IMR-90 (cell line): ENCODE data around the gene ABCB4. TPM values are rescaled to one million over a fixed set of nuclear protein-coding genes. Genes with fewer than 3 reads are reported as not detected.

Experiments used
- ATAC-seq: fragments of 200-7000 bp; cut with Tn5 transposase; 2 replicates; pipeline ENCODE4 v1.9.1; 2020; ENCODE audit warnings: low read depth, mild to moderate bottlenecking, moderate library complexity
- BruUV-seq: library from RNA; stranded (reverse); fragments of 400-500 nt; replicated peaks from 2 replicates; lab custom pipeline; 2021; lab: Mats Ljungman, UMichigan
- CTCF ChIA-PET: fragments of 300-600 bp; formaldehyde crosslinking; extraction: SDS; loops from one replicate; lab custom pipeline; 2021; ENCODE audit warnings: antibody characterized with exemption; lab: Yijun Ruan, JAX
- POLR2A ChIA-PET: fragments of 300-600 bp; sonication (Branson Sonifier 250); formaldehyde crosslinking; loops from one replicate; lab custom pipeline; 2022; ENCODE audit warnings: antibody characterized with exemption; ENCODE audit not compliant: unreplicated experiment; lab: Charles Lee
- DNase-seq: peaks from one replicate; pipeline ENCODE4 v3.0.0; 2013
- H2AFZ ChIP-seq: replicated peaks from 2 replicates; pipeline ENCODE3; 2013; ENCODE audit warnings: low read length, mild to moderate bottlenecking; ENCODE audit not compliant: poor library complexity
- H2AK5ac ChIP-seq: 2 replicates; pipeline ENCODE4 v1.6.1; 2013; ENCODE audit warnings: low read depth, low read length, inconsistent platforms
- H2AK9ac ChIP-seq: replicated peaks from 2 replicates; pipeline ENCODE3; 2013; ENCODE audit warnings: mild to moderate bottlenecking, low read depth, low read length, moderate library complexity; ENCODE audit not compliant: poor library complexity
- H2BK120ac ChIP-seq: 2 replicates; pipeline ENCODE4 v1.6.1; 2013; ENCODE audit warnings: low read depth, low read length, inconsistent platforms
- H2BK15ac ChIP-seq: 3 replicates; pipeline ENCODE4 v1.6.1; 2013; ENCODE audit warnings: low read depth, low read length, inconsistent platforms
- H2BK20ac ChIP-seq: 2 replicates; pipeline ENCODE4 v1.6.1; 2013; ENCODE audit warnings: low read depth, mild to moderate bottlenecking, inconsistent platforms, low read length, moderate library complexity
- H2BK5ac ChIP-seq: 2 replicates; pipeline ENCODE4 v1.6.1; 2013; ENCODE audit warnings: mild to moderate bottlenecking, low read depth, low read length, inconsistent platforms; ENCODE audit not compliant: poor library complexity, severe bottlenecking
- H3K14ac ChIP-seq: replicated peaks from 2 replicates; pipeline ENCODE4 v1.6.1; 2013; ENCODE audit warnings: low read depth, low read length, inconsistent platforms
- H3K18ac ChIP-seq: 2 replicates; pipeline ENCODE4 v1.6.1; 2013; ENCODE audit warnings: low read depth, low read length, control low read depth
- H3K23ac ChIP-seq: 2 replicates; pipeline ENCODE4 v1.6.1; 2013; ENCODE audit warnings: low read depth, low read length, inconsistent platforms
- H3K27ac ChIP-seq: 2 replicates; pipeline ENCODE4 v1.5.1; 2013; ENCODE audit warnings: mild to moderate bottlenecking, control low read depth, low read length; ENCODE audit not compliant: insufficient read depth
- H3K27me3 ChIP-seq: 2 replicates; pipeline ENCODE4 v1.6.1; 2013; ENCODE audit warnings: low read length; ENCODE audit not compliant: control insufficient read depth, insufficient read depth
- H3K36me3 ChIP-seq: 2 replicates; pipeline ENCODE4 v1.6.1; 2013; ENCODE audit warnings: low read length, mixed read lengths; ENCODE audit not compliant: control insufficient read depth, insufficient read depth
- H3K4ac ChIP-seq: 2 replicates; pipeline ENCODE4 v1.6.1; 2013; ENCODE audit warnings: low read depth, low read length, inconsistent platforms
- H3K4me1 ChIP-seq: 2 replicates; pipeline ENCODE4 v1.6.1; 2013; ENCODE audit warnings: low read length, mixed read lengths; ENCODE audit not compliant: control insufficient read depth, insufficient read depth
- H3K4me2 ChIP-seq: 2 replicates; pipeline ENCODE4 v1.6.1; 2013; ENCODE audit warnings: low read depth, mild to moderate bottlenecking, control low read depth, low read length, moderate library complexity
- H3K4me3 ChIP-seq: 2 replicates; pipeline ENCODE4 v1.5.1; 2013; ENCODE audit warnings: low read depth, mild to moderate bottlenecking, control low read depth, low read length, moderate library complexity; ENCODE audit not compliant: insufficient read depth
- H3K56ac ChIP-seq: 2 replicates; pipeline ENCODE4 v1.6.1; 2013; ENCODE audit warnings: low read length, inconsistent platforms; ENCODE audit not compliant: insufficient read depth; ENCODE audit errors: extremely low read depth
- H3K79me1 ChIP-seq, 2 experiments: 2 replicates each; pipeline ENCODE4 v1.6.1; 2013; ENCODE audit warnings: low read length in 2 of 2, inconsistent platforms in 1 of 2, low read depth in 1 of 2
- H3K9ac ChIP-seq: 2 replicates; pipeline ENCODE4 v1.6.1; 2013; ENCODE audit warnings: low read depth, low read length, control low read depth
- H3K9me1 ChIP-seq: 2 replicates; pipeline ENCODE4 v1.6.1; 2013; ENCODE audit warnings: low read length, inconsistent platforms; ENCODE audit not compliant: insufficient read depth
- H3K9me3 ChIP-seq: 2 replicates; pipeline ENCODE4 v1.6.1; 2013; ENCODE audit warnings: low read length; ENCODE audit not compliant: control insufficient read depth, insufficient read depth
- H4K20me1 ChIP-seq: 2 replicates; pipeline ENCODE4 v1.6.1; 2013; ENCODE audit warnings: low read length, inconsistent platforms; ENCODE audit not compliant: insufficient read depth
- H4K5ac ChIP-seq: 2 replicates; pipeline ENCODE4 v1.6.1; 2013; ENCODE audit warnings: mild to moderate bottlenecking, low read depth, low read length, control low read depth
- H4K8ac ChIP-seq, 2 experiments: 2 replicates each; pipeline ENCODE4 v1.6.1; 2013; ENCODE audit warnings: low read depth in 2 of 2, low read length in 2 of 2, control low read depth in 1 of 2, inconsistent platforms in 1 of 2
- H4K91ac ChIP-seq: 2 replicates; pipeline ENCODE4 v1.6.1; 2013; ENCODE audit warnings: low read depth, low read length, inconsistent platforms; ENCODE audit not compliant: insufficient read depth
- BHLHE40 ChIP-seq: fragments of 150-350 bp; IDR thresholded peaks from 2 replicates; pipeline ENCODE4 v1.6.1; 2016; ENCODE audit warnings: mild to moderate bottlenecking, low read depth, low read length
- CEBPB ChIP-seq: IDR thresholded peaks from 2 replicates; pipeline ENCODE4 v1.6.1; 2012; ENCODE audit warnings: low read depth, low read length, improper control_type of control experiment
- CHD1 ChIP-seq: IDR thresholded peaks from 2 replicates; pipeline ENCODE4 v1.6.1; 2012; ENCODE audit warnings: low read depth, low read length, improper control_type of control experiment
- FOS ChIP-seq: fragments of 150-350 bp; IDR thresholded peaks from 2 replicates; pipeline ENCODE4 v1.6.1; 2016; ENCODE audit warnings: low read depth, low read length
- MAFK ChIP-seq: IDR thresholded peaks from 2 replicates; pipeline ENCODE4 v1.6.1; 2012; ENCODE audit warnings: low read depth, low read length, improper control_type of control experiment
- MAZ ChIP-seq: IDR thresholded peaks from 2 replicates; pipeline ENCODE4 v1.6.1; 2012; ENCODE audit warnings: low read depth, mild to moderate bottlenecking, low read length, improper control_type of control experiment, moderate library complexity, borderline replicate concordance
- MXI1 ChIP-seq: IDR thresholded peaks from 2 replicates; pipeline ENCODE4 v1.6.1; 2012; ENCODE audit warnings: low read depth, mild to moderate bottlenecking, low read length, moderate library complexity, borderline replicate concordance
- NFE2L2 ChIP-seq: fragments of 150-350 bp; IDR thresholded peaks from 2 replicates; pipeline ENCODE4 v1.6.1; 2016; ENCODE audit warnings: low read depth, mild to moderate bottlenecking, low read length
- POLR2A ChIP-seq: IDR thresholded peaks from 2 replicates; pipeline ENCODE4 v1.6.1; 2012; ENCODE audit warnings: mild to moderate bottlenecking, low read depth, low read length
- RAD21 ChIP-seq: IDR thresholded peaks from 2 replicates; pipeline ENCODE4 v1.6.1; 2012; ENCODE audit warnings: low read length, improper control_type of control experiment
- RCOR1 ChIP-seq: IDR thresholded peaks from 2 replicates; pipeline ENCODE4 v1.6.1; 2012; ENCODE audit warnings: mild to moderate bottlenecking, low read length, improper control_type of control experiment; ENCODE audit not compliant: insufficient replicate concordance
- RFX5 ChIP-seq: IDR thresholded peaks from 2 replicates; pipeline ENCODE4 v1.8.0; 2012; ENCODE audit warnings: low read depth, mild to moderate bottlenecking, low read length, moderate library complexity
- SMC3 ChIP-seq: fragments of 150-350 bp; IDR thresholded peaks from 2 replicates; pipeline ENCODE4 v1.6.1; 2016; ENCODE audit warnings: low read depth, mild to moderate bottlenecking, antibody characterized with exemption, low read length, moderate library complexity
- WGBS, 2 experiments: methylation state at CpG; one replicate each; pipeline versions ENCODE4 v1.1.5 to v1.1.7; 2013; ENCODE audit warnings: missing lambda C conversion rate in 2 of 2; ENCODE audit not compliant: insufficient read length in 1 of 2; ENCODE audit errors: extremely low coverage in 2 of 2; 5-methylcytosine and 5-hydroxymethylcytosine counted together
- dilution Hi-C: fragments of 300-500 bp; cut with HindIII; formaldehyde crosslinking; loops from one replicate; pipeline ENCODE4 v1.14.3; 2018; ENCODE audit warnings: low sequenced_read_pairs; ENCODE audit not compliant: unreplicated experiment
- in situ Hi-C: fragments of 300-500 bp; cut with MboI; formaldehyde crosslinking; loops from 3 replicates; pipeline ENCODE4 v1.14.3; 2019; ENCODE audit warnings: low sequenced_read_pairs, inconsistent platforms, mixed read lengths
- intact Hi-C: fragments of 100-400 bp; cut with micrococcal nuclease; formaldehyde crosslinking; loops from 2 replicates; pipeline ENCODE4 v1.10.0; 2022
- polyA plus RNA-seq, 3 experiments: library from polyadenylated mRNA; depleted of rRNA; stranded (reverse); fragments of >200 nt; gene quantifications; 2 replicates each; pipeline ENCODE4 v1.2.3, GENCODE V29; 2012; ENCODE audit warnings: low replicate concordance in 1 of 3
- total RNA-seq: library from RNA; depleted of rRNA; stranded (reverse); fragments of >200 nt; gene quantifications from 2 replicates; pipeline ENCODE4 v1.2.3, GENCODE V29; 2012
- TF ChIP-seq, protein P1 (sequence below): conservative IDR thresholded peaks from 2 replicates; pipeline ENCODE4 v1.5.1; 2012; ENCODE audit warnings: mild to moderate bottlenecking, low read depth, low read length, improper control_type of control experiment
- TF ChIP-seq, protein P2 (sequence below): fragments of 150-350 bp; IDR thresholded peaks from 2 replicates; pipeline ENCODE4 v1.6.1; 2017; ENCODE audit warnings: mild to moderate bottlenecking, antibody characterized with exemption, low read length, low read depth
- TF ChIP-seq, protein P3 (sequence below): fragments of 150-350 bp; IDR thresholded peaks from 2 replicates; pipeline ENCODE4 v1.6.1; 2016; ENCODE audit warnings: low read depth, mild to moderate bottlenecking, low read length, moderate library complexity, borderline replicate concordance

ABCB4 gene
- total and polyA plus RNA-seq, 2 of the 4 experiments (the other 2 are of a cell fraction) = not detected

DNA sequence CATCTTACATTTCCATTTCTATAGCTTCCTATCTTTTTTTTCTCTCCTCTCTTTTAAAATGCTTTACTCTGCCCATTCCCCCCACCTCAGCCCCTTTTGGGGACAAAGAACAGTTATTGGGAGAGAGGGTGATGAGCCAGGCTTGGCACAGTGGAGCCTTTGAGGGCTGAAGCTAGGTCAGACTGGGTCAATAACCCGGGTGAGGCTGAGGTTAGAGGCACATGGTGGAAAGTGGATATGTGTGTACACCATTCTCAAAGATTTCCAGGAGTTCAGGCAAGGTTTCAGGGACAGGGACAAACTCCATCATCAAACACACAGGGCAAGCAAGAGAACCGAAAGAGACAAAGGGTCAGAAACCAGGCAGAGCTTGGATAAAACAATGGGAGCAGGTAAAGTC lies 11.5 kb downstream of the ABCB4 start:
- Histone ChIP-seq H3K23ac (no peak overlapping the region), H2AFZ (peak overlapping the region; percentile 23), H3K9me1 (no peaks in the 10 kb centered on the region), H2BK20ac (no peak overlapping the region), H3K9me3 (no peaks in the 10 kb centered on the region), H2BK120ac (no peak overlapping the region), H4K8ac (no peak overlapping the region), H3K14ac (no peak overlapping the region), H3K27ac (no peak overlapping the region), H2BK15ac (no peak overlapping the region), H2AK5ac (no peak overlapping the region), H3K9ac (no peak overlapping the region), H4K20me1 (no peaks in the 10 kb centered on the region), H3K4ac (no peak overlapping the region), H3K18ac (no peak overlapping the region), H3K4me1 (no peaks in the 10 kb centered on the region), H2AK9ac (no peak overlapping the region), H3K27me3 (peaks cover 2% of the 10 kb centered on the region; the same call in 1 of the 2 replicates), H2BK5ac (no peak overlapping the region), H3K79me1 (no peaks in the 10 kb centered on the region), H3K36me3 (no peaks in the 10 kb centered on the region), H4K5ac (no peak overlapping the region), H4K91ac (no peak overlapping the region), H3K56ac (no peak overlapping the region), H3K4me2 (no peak overlapping the region), H3K4me3 (no peak overlapping the region)
- DNase-seq = no peak
- WGBS, 2 experiments = no CpG with 5 or more reads among the region's 2 CpGs
- no peak for ATAC-seq
- in situ Hi-C loops = no loop called here
- intact Hi-C loops = no loop called here
- TF ChIP-seq RAD21 (no peak), POLR2A (no peak), CEBPB (no peak), FOS (no peak), RCOR1 (no peak), BHLHE40 (no peak), NFE2L2 (no peak), MXI1 (no peak), SMC3 (no peak), MAZ (no peak), MAFK (no peak), CHD1 (no peak), RFX5 (no peak)
- TF ChIP-seq, protein P1, sequence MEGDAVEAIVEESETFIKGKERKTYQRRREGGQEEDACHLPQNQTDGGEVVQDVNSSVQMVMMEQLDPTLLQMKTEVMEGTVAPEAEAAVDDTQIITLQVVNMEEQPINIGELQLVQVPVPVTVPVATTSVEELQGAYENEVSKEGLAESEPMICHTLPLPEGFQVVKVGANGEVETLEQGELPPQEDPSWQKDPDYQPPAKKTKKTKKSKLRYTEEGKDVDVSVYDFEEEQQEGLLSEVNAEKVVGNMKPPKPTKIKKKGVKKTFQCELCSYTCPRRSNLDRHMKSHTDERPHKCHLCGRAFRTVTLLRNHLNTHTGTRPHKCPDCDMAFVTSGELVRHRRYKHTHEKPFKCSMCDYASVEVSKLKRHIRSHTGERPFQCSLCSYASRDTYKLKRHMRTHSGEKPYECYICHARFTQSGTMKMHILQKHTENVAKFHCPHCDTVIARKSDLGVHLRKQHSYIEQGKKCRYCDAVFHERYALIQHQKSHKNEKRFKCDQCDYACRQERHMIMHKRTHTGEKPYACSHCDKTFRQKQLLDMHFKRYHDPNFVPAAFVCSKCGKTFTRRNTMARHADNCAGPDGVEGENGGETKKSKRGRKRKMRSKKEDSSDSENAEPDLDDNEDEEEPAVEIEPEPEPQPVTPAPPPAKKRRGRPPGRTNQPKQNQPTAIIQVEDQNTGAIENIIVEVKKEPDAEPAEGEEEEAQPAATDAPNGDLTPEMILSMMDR = no peak
- TF ChIP-seq, protein P2, sequence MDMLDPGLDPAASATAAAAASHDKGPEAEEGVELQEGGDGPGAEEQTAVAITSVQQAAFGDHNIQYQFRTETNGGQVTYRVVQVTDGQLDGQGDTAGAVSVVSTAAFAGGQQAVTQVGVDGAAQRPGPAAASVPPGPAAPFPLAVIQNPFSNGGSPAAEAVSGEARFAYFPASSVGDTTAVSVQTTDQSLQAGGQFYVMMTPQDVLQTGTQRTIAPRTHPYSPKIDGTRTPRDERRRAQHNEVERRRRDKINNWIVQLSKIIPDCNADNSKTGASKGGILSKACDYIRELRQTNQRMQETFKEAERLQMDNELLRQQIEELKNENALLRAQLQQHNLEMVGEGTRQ = no peak
- TF ChIP-seq, protein P3, sequence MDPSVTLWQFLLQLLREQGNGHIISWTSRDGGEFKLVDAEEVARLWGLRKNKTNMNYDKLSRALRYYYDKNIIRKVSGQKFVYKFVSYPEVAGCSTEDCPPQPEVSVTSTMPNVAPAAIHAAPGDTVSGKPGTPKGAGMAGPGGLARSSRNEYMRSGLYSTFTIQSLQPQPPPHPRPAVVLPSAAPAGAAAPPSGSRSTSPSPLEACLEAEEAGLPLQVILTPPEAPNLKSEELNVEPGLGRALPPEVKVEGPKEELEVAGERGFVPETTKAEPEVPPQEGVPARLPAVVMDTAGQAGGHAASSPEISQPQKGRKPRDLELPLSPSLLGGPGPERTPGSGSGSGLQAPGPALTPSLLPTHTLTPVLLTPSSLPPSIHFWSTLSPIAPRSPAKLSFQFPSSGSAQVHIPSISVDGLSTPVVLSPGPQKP = no peak
- POLR2A ChIA-PET = interaction anchor here (0.6 kb wide), 1 partner anchor 105 kb away, joined by 9 read pairs; no protein-coding TSS in a partner anchor
- CTCF ChIA-PET = no interaction called here
- BruUV-seq = no TSS peak
- dilution Hi-C loops = no loop called here
